ENCODE measurements around the gene CDKAL1. TPM values are rescaled to one million over a fixed set of nuclear protein-coding genes. Genes with fewer than 3 reads are reported as not detected.

CDKAL1 gene
- total RNA-seq, 1 donor from 2014 or later: 39.6 TPM

DNA sequence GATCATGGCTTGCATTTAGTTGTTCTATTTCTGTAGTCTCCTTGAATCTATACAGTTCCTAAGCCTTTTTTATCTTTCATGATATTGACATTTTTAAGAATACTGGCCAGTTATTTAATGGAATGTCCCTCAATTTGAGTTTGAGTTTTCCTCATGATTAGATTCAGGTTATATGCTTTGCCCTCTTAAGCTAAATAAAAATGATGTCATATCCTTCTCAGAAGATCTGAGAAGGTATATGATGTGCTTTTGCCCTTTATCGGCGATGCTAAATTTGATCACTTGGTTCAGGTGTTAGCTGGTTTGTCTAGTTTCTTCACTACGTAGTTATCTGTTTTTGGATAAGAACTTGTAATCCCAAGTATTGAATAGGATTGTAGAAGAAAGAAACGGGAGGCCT, 549.5 kb downstream of the CDKAL1 start:
- no peak overlapping the region for H2AFZ ChIP-seq (replicated peaks)
- H3K27ac ChIP-seq: no peak overlapping the region
- no peaks in the 10 kb centered on the region for H3F3A ChIP-seq (ENCODE audit: low read depth)
- H3K4me2 ChIP-seq: no peak overlapping the region
- H3K36me3 ChIP-seq: no peaks in the 10 kb centered on the region
- Mint-ChIP-seq H3K9me3 (no peaks in the 10 kb centered on the region), H3K36me3 (peaks cover 4% of the 10 kb centered on the region), H3K4me1 (peaks cover under 1% of the 10 kb centered on the region), H3K27ac (no peak overlapping the region), H3K4me3 (no peak overlapping the region), H3K27me3 (ENCODE audit: insufficient read depth, low read depth) (no peaks in the 10 kb centered on the region)
- H3K4me1 ChIP-seq: peaks cover 8% of the 10 kb centered on the region
- no peaks in the 10 kb centered on the region for H3K79me2 ChIP-seq (ENCODE audit: low read depth)
- H4K20me1 ChIP-seq (ENCODE audit: low read depth): no peaks in the 10 kb centered on the region
- no peak overlapping the region for H3K9ac ChIP-seq
- TF ChIP-seq EZH2 (IDR thresholded peaks at IDR 0.05) (no peak), EZH2phosphoT487 (IDR thresholded peaks at IDR 0.05) (no peak), CTCF (IDR thresholded peaks at IDR 0.05) (no peak)
- H3K9me3 ChIP-seq (ENCODE audit: low read depth): no peaks in the 10 kb centered on the region
- DNase-seq (ENCODE audit: low spot score): no peak
- H3K27me3 ChIP-seq: no peaks in the 10 kb centered on the region
- H3K4me3 ChIP-seq: no peak overlapping the region

DNA sequence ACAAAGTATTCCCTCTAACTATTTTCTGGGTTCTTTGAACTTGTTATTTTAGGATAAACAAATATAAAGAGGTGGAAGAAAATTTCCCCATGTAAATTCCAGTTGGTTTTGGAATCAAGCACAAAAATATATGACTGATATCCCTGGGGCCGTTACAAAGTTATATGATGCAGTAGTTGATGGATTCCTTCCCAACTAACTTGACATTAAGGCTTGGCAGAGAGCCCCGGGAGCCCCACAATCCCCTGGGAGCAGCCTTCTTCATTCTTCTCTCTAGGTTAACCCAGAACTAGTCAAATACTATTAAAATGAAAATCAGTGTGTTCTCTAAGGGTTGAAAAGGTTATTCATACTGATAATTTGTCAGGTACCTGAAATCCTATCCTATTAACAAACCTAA, 550.4 kb downstream of the CDKAL1 start:
- H2AFZ ChIP-seq (replicated peaks): no peak overlapping the region
- no peak overlapping the region for H3K27ac ChIP-seq
- no peaks in the 10 kb centered on the region for H3K36me3 ChIP-seq
- no peaks in the 10 kb centered on the region for H4K20me1 ChIP-seq (ENCODE audit: low read depth)
- H3K4me2 ChIP-seq: no peak overlapping the region
- H3K36me3 Mint-ChIP-seq: peaks cover 4% of the 10 kb centered on the region
- no peaks in the 10 kb centered on the region for H3K9me3 ChIP-seq (ENCODE audit: low read depth)
- no peak overlapping the region for H3K4me3 ChIP-seq
- H3K9me3 Mint-ChIP-seq: no peaks in the 10 kb centered on the region
- no peaks in the 10 kb centered on the region for H3K4me1 Mint-ChIP-seq
- peaks cover 8% of the 10 kb centered on the region for H3K4me1 ChIP-seq
- no peaks in the 10 kb centered on the region for H3K27me3 ChIP-seq
- no peaks in the 10 kb centered on the region for H3F3A ChIP-seq (ENCODE audit: low read depth)
- no peak overlapping the region for H3K27ac Mint-ChIP-seq
- no peak overlapping the region for H3K9ac ChIP-seq
- no peaks in the 10 kb centered on the region for H3K79me2 ChIP-seq (ENCODE audit: low read depth)
- no peak for DNase-seq (ENCODE audit: low spot score)
- H3K27me3 Mint-ChIP-seq (ENCODE audit: insufficient read depth, low read depth): no peaks in the 10 kb centered on the region
- TF ChIP-seq EZH2 (IDR thresholded peaks at IDR 0.05) (no peak), CTCF (IDR thresholded peaks at IDR 0.05) (no peak), EZH2phosphoT487 (IDR thresholded peaks at IDR 0.05) (no peak)
- H3K4me3 Mint-ChIP-seq: no peak overlapping the region

DNA sequence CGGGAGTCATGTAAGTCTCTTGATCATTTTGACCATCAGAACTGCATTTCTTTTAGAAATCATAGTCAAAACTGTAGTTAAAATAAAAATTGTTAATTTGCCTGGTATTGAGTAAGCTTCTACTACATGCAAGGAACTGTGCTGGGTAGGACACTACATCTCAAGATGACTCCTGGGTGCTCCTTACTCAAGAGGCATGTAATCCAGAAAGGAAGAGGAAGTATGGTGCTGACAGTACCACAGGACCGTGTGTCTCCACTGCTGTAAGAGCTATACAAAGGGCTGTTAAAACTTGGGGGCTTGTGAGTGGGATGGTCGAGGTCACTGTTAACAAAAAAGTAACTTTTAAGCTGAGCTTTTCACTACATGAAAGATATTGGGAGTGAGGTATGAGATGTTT, 551.0 kb downstream of the CDKAL1 start:
- no peak overlapping the region for H2AFZ ChIP-seq (replicated peaks)
- H3F3A ChIP-seq (ENCODE audit: low read depth): no peaks in the 10 kb centered on the region
- Mint-ChIP-seq H3K27me3 (ENCODE audit: insufficient read depth, low read depth) (no peaks in the 10 kb centered on the region), H3K9me3 (no peaks in the 10 kb centered on the region), H3K36me3 (peaks cover 4% of the 10 kb centered on the region), H3K4me3 (no peak overlapping the region), H3K27ac (no peak overlapping the region), H3K4me1 (no peaks in the 10 kb centered on the region)
- H3K4me1 ChIP-seq: peaks cover 8% of the 10 kb centered on the region
- H3K36me3 ChIP-seq: no peaks in the 10 kb centered on the region
- no peak for TF ChIP-seq EZH2 (IDR thresholded peaks at IDR 0.05)
- TF ChIP-seq EZH2phosphoT487 (IDR thresholded peaks at IDR 0.05): no peak
- no peak for TF ChIP-seq CTCF (IDR thresholded peaks at IDR 0.05)
- H3K27me3 ChIP-seq: no peaks in the 10 kb centered on the region
- no peak overlapping the region for H3K4me2 ChIP-seq
- no peaks in the 10 kb centered on the region for H4K20me1 ChIP-seq (ENCODE audit: low read depth)
- H3K9ac ChIP-seq: no peak overlapping the region
- no peak for DNase-seq (ENCODE audit: low spot score)
- H3K9me3 ChIP-seq (ENCODE audit: low read depth): no peaks in the 10 kb centered on the region
- no peaks in the 10 kb centered on the region for H3K79me2 ChIP-seq (ENCODE audit: low read depth)
- no peak overlapping the region for H3K4me3 ChIP-seq
- H3K27ac ChIP-seq: no peak overlapping the region

Measured in neural progenitor cell (in vitro differentiated cells).